K562 (cell line): ENCODE data around the gene CHST7. TPM values are rescaled to one million over a fixed set of nuclear protein-coding genes. Genes with fewer than 3 reads are reported as not detected.

ENCODE experiments used
- E4F1 ChIP-seq: fragments of 250-450 bp; sonication (Bioruptor Pico); IDR thresholded peaks from 2 replicates; pipeline ENCODE4 v1.5.0; 2021; ENCODE audit warnings: mild to moderate bottlenecking, borderline replicate concordance
- ERF ChIP-seq: fragments of 450-650 bp; formaldehyde crosslinking; IDR thresholded peaks from 2 replicates; pipeline ENCODE4 v1.4.0; 2020; ENCODE audit warnings: mild to moderate bottlenecking, mixed read lengths
- HDGF ChIP-seq: fragments of 450-650 bp; IDR thresholded peaks from 2 replicates; pipeline ENCODE4 v1.6.1; 2016
- HMG20B ChIP-seq: fragments of 250-450 bp; sonication (Bioruptor Pico); IDR thresholded peaks from 2 replicates; pipeline ENCODE4 v1.5.0; 2021; ENCODE audit warnings: mild to moderate bottlenecking
- IRF9 ChIP-seq: fragments of 450-650 bp; IDR thresholded peaks from 2 replicates; pipeline ENCODE4 v1.6.1; 2016; ENCODE audit warnings: missing biosample characterization, missing genetic modification characterization
- MLX ChIP-seq, 2 experiments: fragments of 450-650 bp in 1 of 2; sonication (generic) in 1 of 2; formaldehyde crosslinking; conservative IDR thresholded peaks; 2 replicates each; pipeline versions ENCODE4 v1.4.0 to v1.8.1; 2020 to 2022; ENCODE audit warnings: mild to moderate bottlenecking in 1 of 2, missing genetic modification reagents in 1 of 2
- NR2C1 ChIP-seq, 2 experiments: fragments of 450-650 bp; IDR thresholded peaks; 2 replicates each; pipeline ENCODE4 v1.6.1; 2017; ENCODE audit warnings: mild to moderate bottlenecking in 2 of 2, antibody characterized with exemption in 1 of 2, inconsistent platforms in 1 of 2, missing compliant biosample characterization in 1 of 2, missing genetic modification characterization in 1 of 2
- PHF8 ChIP-seq: fragments of 200-600 bp; sonication (generic); IDR thresholded peaks from 2 replicates; pipeline ENCODE4 v1.6.1; 2012; ENCODE audit warnings: mixed run types, mild to moderate bottlenecking, inconsistent platforms, low read length, moderate library complexity, borderline replicate concordance
- POLR3A ChIP-seq: IDR thresholded peaks from 2 replicates; pipeline ENCODE4 v1.6.1; 2011; ENCODE audit warnings: borderline replicate concordance, mild to moderate bottlenecking, moderate library complexity; ENCODE audit not compliant: insufficient read length, insufficient read depth; ENCODE audit errors: extremely low read depth
- RBM14 ChIP-seq: fragments of 200-400 bp; formaldehyde crosslinking; IDR thresholded peaks from 2 replicates; pipeline ENCODE4 v1.6.1; 2018; ENCODE audit warnings: low read depth, mild to moderate bottlenecking, low read length, moderate library complexity, borderline replicate concordance; ENCODE audit not compliant: insufficient read depth
- SLC30A9 ChIP-seq: fragments of 250-450 bp; sonication (Bioruptor Pico); IDR thresholded peaks from 2 replicates; pipeline ENCODE4 v1.8.0; 2022; ENCODE audit warnings: mild to moderate bottlenecking, moderate library complexity
- STAG1 ChIP-seq: sonication (generic); formaldehyde crosslinking; IDR thresholded peaks from 2 replicates; pipeline ENCODE4 v1.5.0; 2020; ENCODE audit warnings: missing genetic modification reagents, borderline replicate concordance
- ZBED1 ChIP-seq: IDR thresholded peaks from 2 replicates; pipeline ENCODE4 v1.6.1; 2014
- ZNF197 ChIP-seq: fragments of 200-800 bp; sonication (Bioruptor generic); IDR thresholded peaks from 2 replicates; pipeline ENCODE4 v1.6.1; 2016; ENCODE audit warnings: low read depth, missing genetic modification characterization, missing compliant biosample characterization
- ZNF280A ChIP-seq: fragments of 450-650 bp; IDR thresholded peaks from 2 replicates; pipeline ENCODE4 v1.6.1; 2018; ENCODE audit warnings: mild to moderate bottlenecking, low read depth; ENCODE audit not compliant: partially characterized antibody
- ZNF280B ChIP-seq: fragments of 250-450 bp; sonication (Bioruptor Pico); IDR thresholded peaks from 2 replicates; pipeline ENCODE4 v1.5.1; 2021; ENCODE audit warnings: mild to moderate bottlenecking
- polyA plus RNA-seq, 8 experiments: library from polyadenylated mRNA; depleted of rRNA in 4 of 8; stranded (reverse) in 5 of 8; unstranded in 3 of 8; fragments of >200 nt; fragmentation: Nextera tagmentation in 2 of 8; fragmentation: Illumina TruSeq in 1 of 8; extraction: Ambion mirVana in 2 of 8; extraction: Trizol in 1 of 8; gene quantifications; 2 replicates each; pipeline versions ENCODE4 v1.2.1 to v1.2.3, GENCODE V29; 2011 to 2014; ENCODE audit warnings: inconsistent platforms in 1 of 8, missing spikeins in 1 of 8
- total RNA-seq, 7 experiments: library from RNA; depleted of rRNA in 6 of 7; stranded (reverse); fragments of >200 nt in 6 of 7; fragmentation: Illumina TruSeq in 2 of 7; extraction: Trizol in 2 of 7; gene quantifications; 2 replicates each; pipeline versions ENCODE4 v1.2.1 to v1.2.3, GENCODE V29; 2011 to 2021; ENCODE audit warnings: low replicate concordance in 1 of 7
- TF ChIP-seq, protein P1 (sequence below): fragments of 450-650 bp; formaldehyde crosslinking; conservative IDR thresholded peaks from 2 replicates; pipeline ENCODE4 v1.4.0; 2022; ENCODE audit warnings: mild to moderate bottlenecking, missing genetic modification characterization

CHST7 gene
- total and polyA plus RNA-seq, 9 of the 15 experiments (the other 6 are each of a cell fraction or from before 2014, with no cell fraction given): 0.04 to 0.41 (median 0.09) TPM; not detected in 2

DNA sequence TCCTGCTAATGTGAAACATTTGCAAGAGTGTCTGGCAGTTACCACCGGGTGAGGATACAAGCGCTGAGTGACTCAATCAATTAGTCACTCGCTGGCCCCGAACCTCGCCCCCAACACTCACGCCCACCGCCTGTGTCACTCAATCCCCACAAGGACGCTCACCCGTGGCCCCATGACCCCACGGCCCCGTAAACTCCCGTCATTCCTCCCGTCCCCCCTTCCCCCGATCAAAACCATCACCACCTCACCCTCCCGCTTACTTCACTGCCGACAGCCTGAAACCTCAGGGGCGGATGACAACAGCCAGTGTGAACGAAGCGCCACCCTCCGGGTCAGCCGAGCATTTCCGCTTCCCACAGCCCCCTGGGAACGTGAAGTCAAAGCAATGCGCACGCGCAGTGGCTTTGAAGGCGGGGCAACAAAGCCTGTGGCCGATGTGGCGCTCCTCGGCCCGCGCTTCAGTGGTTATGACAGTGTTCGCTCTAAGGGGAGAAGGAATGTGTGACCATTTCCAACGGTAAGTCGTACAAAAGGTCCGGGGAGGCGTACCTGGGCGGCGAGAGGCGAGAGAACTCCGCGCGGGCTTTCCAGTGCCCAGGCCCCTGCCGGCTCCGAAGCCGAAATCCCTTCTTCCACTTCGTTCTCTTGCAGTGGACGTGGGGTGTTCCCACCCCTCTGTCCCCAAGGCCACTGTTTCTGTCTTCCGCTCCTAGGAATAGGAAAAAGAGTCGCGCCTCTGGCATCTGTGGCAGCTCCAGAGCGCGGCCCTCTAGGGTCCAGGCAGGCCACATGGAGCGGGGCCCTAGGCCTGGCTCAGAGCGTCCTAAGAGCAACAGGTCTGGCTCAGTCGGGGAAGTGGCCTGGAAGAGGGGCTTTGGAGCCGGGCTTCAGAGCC lies 28.2 kb upstream of the CHST7 start, which contains the start of gene ZNF674 (continued):
- TF ChIP-seq RBM14 (no peak), E4F1 (CRISPR knock-in tag) (no peak), HDGF (no peak), HMG20B (CRISPR knock-in tag) (no peak), MLX (CRISPR knock-in tag; conservative IDR thresholded peaks at IDR 0.05) (no peak), ZNF280A (no peak), ZBED1 (no peak), PHF8 (peak; percentile 93), STAG1 (CRISPR knock-in tag) (no peak), ERF (CRISPR knock-in tag) (no peak), ZNF197 (CRISPR knock-in tag) (no peak), NR2C1 (IDR thresholded peaks at IDR 0.05) (peak; percentile 80), NR2C1 (tag; IDR thresholded peaks at IDR 0.05) (peak; percentile 63; the same call in 1 of the 2 replicates), SLC30A9 (CRISPR knock-in tag) (no peak), POLR3A (no peak), ZNF280B (CRISPR knock-in tag) (no peak), IRF9 (tag) (no peak)
- TF ChIP-seq, protein P1, sequence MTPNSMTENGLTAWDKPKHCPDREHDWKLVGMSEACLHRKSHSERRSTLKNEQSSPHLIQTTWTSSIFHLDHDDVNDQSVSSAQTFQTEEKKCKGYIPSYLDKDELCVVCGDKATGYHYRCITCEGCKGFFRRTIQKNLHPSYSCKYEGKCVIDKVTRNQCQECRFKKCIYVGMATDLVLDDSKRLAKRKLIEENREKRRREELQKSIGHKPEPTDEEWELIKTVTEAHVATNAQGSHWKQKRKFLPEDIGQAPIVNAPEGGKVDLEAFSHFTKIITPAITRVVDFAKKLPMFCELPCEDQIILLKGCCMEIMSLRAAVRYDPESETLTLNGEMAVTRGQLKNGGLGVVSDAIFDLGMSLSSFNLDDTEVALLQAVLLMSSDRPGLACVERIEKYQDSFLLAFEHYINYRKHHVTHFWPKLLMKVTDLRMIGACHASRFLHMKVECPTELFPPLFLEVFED (CRISPR knock-in tag): no peak
